Measurements from ENCODE around the gene EMX1. TPM values are rescaled to one million over a fixed set of nuclear protein-coding genes. Genes with fewer than 3 reads are reported as not detected.
A peak's percentile ranks its signal among the peaks of the same experiment; 100 is the strongest.

The EMX1 gene
- total RNA-seq, 1 donor from 2014 or later = not detected

DNA sequence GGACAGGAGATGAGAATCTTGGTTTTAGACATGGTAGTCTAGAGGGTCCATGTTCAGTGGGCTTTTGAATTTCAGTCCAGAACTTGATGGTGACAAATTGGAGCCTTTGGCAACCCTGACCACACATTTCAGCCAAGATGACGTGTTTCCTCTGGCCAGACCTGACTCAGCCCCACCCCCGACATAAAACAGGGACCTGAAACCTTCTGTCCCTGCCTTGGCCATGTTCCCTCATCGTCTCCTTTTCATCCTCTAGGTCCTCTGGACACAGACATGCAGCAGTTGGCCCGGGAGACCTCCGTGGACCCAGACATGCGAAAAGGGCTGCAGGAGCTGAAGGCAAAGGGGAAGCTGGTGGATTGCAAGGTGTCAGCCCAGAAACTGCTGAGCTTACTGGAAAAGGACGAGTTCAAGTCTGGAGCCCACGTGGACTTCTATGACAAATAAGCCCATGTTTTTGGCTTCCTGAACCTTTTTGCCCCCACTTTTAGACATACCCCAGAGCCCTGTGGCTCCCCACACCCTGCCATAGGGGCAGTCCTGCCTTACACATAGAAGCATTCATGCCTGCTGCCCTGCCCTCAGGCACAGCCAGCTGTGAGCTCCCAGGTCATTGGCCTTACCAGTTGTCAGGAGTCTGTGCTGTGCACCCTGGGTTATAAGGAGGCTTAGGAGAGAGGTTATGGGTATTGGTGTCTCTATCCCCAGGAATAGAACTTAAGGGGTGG is 26.1 kb upstream of the EMX1 start:
- no peaks in the 10 kb centered on the region for H3K9me3 Mint-ChIP-seq (ENCODE audit: unreplicated experiment)
- peaks cover 4% of the 10 kb centered on the region for H3K36me3 Mint-ChIP-seq (ENCODE audit: unreplicated experiment)
- TF ChIP-seq, protein P1, sequence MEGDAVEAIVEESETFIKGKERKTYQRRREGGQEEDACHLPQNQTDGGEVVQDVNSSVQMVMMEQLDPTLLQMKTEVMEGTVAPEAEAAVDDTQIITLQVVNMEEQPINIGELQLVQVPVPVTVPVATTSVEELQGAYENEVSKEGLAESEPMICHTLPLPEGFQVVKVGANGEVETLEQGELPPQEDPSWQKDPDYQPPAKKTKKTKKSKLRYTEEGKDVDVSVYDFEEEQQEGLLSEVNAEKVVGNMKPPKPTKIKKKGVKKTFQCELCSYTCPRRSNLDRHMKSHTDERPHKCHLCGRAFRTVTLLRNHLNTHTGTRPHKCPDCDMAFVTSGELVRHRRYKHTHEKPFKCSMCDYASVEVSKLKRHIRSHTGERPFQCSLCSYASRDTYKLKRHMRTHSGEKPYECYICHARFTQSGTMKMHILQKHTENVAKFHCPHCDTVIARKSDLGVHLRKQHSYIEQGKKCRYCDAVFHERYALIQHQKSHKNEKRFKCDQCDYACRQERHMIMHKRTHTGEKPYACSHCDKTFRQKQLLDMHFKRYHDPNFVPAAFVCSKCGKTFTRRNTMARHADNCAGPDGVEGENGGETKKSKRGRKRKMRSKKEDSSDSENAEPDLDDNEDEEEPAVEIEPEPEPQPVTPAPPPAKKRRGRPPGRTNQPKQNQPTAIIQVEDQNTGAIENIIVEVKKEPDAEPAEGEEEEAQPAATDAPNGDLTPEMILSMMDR (IDR thresholded peaks at IDR 0.05) = no peak
- H3K4me3 Mint-ChIP-seq (ENCODE audit: unreplicated experiment) = no peak overlapping the region
- no peak overlapping the region for H3K27ac Mint-ChIP-seq (ENCODE audit: unreplicated experiment)
- no peak for DNase-seq (ENCODE audit: extremely low spot score, unreplicated experiment)
- peaks cover 10% of the 10 kb centered on the region for H3K4me1 Mint-ChIP-seq (ENCODE audit: unreplicated experiment)
- H3K27me3 Mint-ChIP-seq (ENCODE audit: unreplicated experiment) = peaks cover 29% of the 10 kb centered on the region

DNA sequence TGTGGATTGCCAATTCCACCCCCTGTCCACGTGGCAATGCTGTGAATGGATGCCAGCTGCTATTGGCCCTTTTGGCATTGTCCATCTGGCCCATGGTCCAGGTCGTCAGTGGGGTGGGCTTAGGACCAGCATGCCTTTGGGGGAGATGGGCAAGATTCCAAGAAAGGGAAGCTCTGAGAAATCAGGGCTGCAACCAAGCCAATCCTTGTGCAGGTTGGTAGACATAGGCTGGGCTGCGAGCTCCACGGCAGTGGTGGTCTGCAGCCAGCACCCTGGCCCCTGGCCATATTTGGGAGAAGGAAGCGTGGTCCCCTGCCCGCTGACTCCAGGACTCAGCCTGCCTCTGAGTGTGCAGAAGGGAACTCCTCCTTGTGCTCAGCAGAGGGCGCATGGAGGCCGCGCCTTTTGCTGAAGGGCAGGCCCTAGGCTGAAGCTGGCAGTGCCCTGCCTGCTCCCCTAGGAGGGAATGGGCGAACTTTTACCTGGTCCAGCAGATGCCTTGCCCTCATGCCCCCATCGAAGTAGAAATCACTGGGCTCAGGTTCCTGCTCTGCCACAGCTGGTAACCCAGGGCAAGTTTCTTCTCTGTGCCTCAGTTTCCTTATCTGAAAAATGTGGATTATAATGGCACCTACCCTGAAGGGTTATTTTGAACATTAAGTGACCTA is 24.7 kb upstream of the EMX1 start:
- DNase-seq (ENCODE audit: extremely low spot score, unreplicated experiment) = peak; percentile 91
- H3K9me3 Mint-ChIP-seq (ENCODE audit: unreplicated experiment) = no peaks in the 10 kb centered on the region
- H3K36me3 Mint-ChIP-seq (ENCODE audit: unreplicated experiment) = peaks cover 4% of the 10 kb centered on the region
- H3K27ac Mint-ChIP-seq (ENCODE audit: unreplicated experiment) = no peak overlapping the region
- peaks cover 4% of the 10 kb centered on the region for H3K4me1 Mint-ChIP-seq (ENCODE audit: unreplicated experiment)
- H3K4me3 Mint-ChIP-seq (ENCODE audit: unreplicated experiment) = no peak overlapping the region
- H3K27me3 Mint-ChIP-seq (ENCODE audit: unreplicated experiment) = peaks cover 37% of the 10 kb centered on the region
- TF ChIP-seq, protein P1 (IDR thresholded peaks at IDR 0.05) = peak; percentile 88

DNA sequence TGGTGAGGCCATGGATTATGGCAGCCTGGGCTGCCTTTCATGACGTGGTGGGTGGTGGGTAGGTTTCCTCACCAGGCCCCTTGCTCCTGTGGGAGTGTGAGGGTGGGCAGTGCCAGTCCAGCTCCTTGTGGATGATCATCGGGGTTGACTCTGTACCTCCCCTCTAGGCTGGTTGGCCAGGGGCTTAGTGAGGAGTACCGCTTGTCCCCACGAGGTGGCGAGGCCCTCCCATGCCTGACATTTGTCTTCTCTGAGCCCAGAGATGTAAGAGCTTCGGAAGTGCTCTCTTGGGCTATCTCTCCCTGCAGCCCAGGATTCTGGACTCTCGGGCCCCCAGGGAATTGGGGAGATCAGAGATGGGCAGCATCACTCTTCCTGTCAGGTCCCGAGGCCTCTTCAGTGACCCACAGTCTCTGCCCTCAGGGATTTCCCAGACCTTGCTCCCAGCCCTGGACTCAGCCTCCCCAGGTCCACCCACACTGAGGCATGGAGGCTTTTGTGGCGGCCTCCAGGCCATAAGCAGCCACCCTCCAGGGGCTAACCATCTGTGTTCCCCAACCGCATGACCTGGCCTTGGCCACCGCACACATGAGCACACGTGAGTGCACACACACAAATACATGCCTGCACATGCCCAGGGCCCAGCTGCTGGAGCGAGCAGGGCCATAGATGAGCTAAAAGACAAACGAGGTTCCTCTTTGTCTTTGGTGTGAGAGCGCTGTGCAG is 23.6 kb upstream of the EMX1 start:
- Mint-ChIP-seq H3K4me1 (ENCODE audit: unreplicated experiment) (no peaks in the 10 kb centered on the region), H3K27me3 (ENCODE audit: unreplicated experiment) (peaks cover 48% of the 10 kb centered on the region), H3K27ac (ENCODE audit: unreplicated experiment) (no peak overlapping the region), H3K9me3 (ENCODE audit: unreplicated experiment) (no peaks in the 10 kb centered on the region), H3K4me3 (ENCODE audit: unreplicated experiment) (no peak overlapping the region), H3K36me3 (ENCODE audit: unreplicated experiment) (peaks cover 4% of the 10 kb centered on the region)
- DNase-seq (ENCODE audit: extremely low spot score, unreplicated experiment) = no peak
- TF ChIP-seq, protein P1 (IDR thresholded peaks at IDR 0.05) = peak; percentile 78

DNA sequence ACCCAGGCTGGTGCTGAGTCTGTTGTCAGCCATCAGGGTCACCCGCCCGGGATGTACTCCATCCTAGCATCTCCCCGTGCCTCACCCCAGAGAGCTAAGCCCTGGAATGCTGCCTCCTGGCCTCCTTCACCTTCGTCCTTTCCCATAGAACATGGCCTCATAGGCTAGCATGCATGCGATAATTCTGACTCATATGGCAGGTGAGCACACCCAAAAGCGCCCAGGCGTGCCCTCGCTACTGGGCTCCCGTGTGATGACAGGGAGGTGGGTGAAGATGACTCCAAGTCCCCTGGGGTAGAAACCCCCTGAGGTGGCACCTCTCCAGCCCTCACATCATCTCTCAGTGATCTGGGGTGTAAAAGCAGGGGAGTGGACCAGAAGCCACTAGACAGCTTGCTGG is 22.8 kb upstream of the EMX1 start:
- no peak overlapping the region for H3K27ac Mint-ChIP-seq (ENCODE audit: unreplicated experiment)
- no peaks in the 10 kb centered on the region for H3K9me3 Mint-ChIP-seq (ENCODE audit: unreplicated experiment)
- H3K4me3 Mint-ChIP-seq (ENCODE audit: unreplicated experiment) = no peak overlapping the region
- no peak for DNase-seq (ENCODE audit: extremely low spot score, unreplicated experiment)
- peaks cover 4% of the 10 kb centered on the region for H3K36me3 Mint-ChIP-seq (ENCODE audit: unreplicated experiment)
- TF ChIP-seq, protein P1 (IDR thresholded peaks at IDR 0.05) = no peak
- H3K27me3 Mint-ChIP-seq (ENCODE audit: unreplicated experiment) = peaks cover 56% of the 10 kb centered on the region
- H3K4me1 Mint-ChIP-seq (ENCODE audit: unreplicated experiment) = no peaks in the 10 kb centered on the region

DNA sequence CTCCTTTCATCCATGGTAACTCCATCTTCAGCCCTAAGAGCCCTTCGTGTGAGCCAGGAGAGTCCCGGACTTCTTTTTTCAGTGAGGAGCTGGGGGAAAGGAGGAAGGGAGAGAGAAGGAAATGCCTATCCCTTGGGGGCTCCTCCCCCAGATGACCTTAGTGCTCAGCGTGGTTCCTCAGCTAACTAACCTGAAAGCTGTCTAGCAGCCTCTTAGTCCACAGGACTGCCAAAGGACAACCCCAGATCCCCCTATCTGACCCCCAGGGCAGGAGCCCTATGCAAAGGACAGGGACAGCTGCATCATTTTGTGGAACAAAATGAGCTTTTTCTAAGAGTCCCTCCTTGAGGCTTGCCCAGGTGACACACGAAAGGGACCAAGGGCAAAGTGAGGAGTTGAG is 22.2 kb upstream of the EMX1 start:
- Mint-ChIP-seq H3K9me3 (ENCODE audit: unreplicated experiment) (no peaks in the 10 kb centered on the region), H3K27ac (ENCODE audit: unreplicated experiment) (no peak overlapping the region), H3K36me3 (ENCODE audit: unreplicated experiment) (peaks cover 4% of the 10 kb centered on the region), H3K4me3 (ENCODE audit: unreplicated experiment) (no peak overlapping the region), H3K27me3 (ENCODE audit: unreplicated experiment) (peaks cover 61% of the 10 kb centered on the region), H3K4me1 (ENCODE audit: unreplicated experiment) (no peaks in the 10 kb centered on the region)
- TF ChIP-seq, protein P1 (IDR thresholded peaks at IDR 0.05) = no peak
- no peak for DNase-seq (ENCODE audit: extremely low spot score, unreplicated experiment)
